ENCODE data around the gene AP5Z1. TPM values are rescaled to one million over a fixed set of nuclear protein-coding genes. Genes with fewer than 3 reads are reported as not detected.

AP5Z1 gene
- total RNA-seq, 1 donor: 40.2 TPM

DNA sequence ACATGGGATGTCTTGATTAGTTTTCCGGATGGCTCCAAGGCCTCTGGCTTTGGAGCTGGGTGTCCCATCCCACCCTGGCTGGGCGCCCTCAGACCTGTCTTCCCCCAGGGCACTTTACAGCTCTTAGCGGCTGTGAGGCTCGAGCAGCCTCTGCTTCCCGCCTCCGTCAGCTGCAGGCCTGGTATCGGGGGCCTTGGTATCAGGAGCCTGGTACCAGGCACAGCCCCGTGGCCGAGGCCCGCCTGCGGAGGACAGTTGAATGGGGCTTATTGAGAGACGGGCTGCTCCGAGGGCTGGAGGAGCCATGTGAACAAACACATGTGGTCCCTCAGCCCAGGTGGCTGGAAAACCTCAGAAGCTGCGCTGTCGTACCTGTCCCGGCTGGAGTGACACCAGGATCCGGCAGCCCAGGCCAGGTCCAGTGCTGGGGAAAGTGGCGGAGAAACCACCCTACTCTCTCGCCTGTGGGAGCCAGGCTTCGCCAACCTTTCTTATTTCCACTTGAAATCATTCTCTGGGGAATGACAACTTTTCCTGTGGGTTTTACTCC is 23.9 kb upstream of the AP5Z1 start:
- H3K4me3 ChIP-seq (ENCODE audit: low read depth, low read length): no peak overlapping the region
- DNase-seq (ENCODE audit: low read depth): no peak
- TF ChIP-seq, protein P1, sequence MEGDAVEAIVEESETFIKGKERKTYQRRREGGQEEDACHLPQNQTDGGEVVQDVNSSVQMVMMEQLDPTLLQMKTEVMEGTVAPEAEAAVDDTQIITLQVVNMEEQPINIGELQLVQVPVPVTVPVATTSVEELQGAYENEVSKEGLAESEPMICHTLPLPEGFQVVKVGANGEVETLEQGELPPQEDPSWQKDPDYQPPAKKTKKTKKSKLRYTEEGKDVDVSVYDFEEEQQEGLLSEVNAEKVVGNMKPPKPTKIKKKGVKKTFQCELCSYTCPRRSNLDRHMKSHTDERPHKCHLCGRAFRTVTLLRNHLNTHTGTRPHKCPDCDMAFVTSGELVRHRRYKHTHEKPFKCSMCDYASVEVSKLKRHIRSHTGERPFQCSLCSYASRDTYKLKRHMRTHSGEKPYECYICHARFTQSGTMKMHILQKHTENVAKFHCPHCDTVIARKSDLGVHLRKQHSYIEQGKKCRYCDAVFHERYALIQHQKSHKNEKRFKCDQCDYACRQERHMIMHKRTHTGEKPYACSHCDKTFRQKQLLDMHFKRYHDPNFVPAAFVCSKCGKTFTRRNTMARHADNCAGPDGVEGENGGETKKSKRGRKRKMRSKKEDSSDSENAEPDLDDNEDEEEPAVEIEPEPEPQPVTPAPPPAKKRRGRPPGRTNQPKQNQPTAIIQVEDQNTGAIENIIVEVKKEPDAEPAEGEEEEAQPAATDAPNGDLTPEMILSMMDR (IDR thresholded peaks at IDR 0.05; ENCODE audit: insufficient read depth, low read depth, low read length): no peak

DNA sequence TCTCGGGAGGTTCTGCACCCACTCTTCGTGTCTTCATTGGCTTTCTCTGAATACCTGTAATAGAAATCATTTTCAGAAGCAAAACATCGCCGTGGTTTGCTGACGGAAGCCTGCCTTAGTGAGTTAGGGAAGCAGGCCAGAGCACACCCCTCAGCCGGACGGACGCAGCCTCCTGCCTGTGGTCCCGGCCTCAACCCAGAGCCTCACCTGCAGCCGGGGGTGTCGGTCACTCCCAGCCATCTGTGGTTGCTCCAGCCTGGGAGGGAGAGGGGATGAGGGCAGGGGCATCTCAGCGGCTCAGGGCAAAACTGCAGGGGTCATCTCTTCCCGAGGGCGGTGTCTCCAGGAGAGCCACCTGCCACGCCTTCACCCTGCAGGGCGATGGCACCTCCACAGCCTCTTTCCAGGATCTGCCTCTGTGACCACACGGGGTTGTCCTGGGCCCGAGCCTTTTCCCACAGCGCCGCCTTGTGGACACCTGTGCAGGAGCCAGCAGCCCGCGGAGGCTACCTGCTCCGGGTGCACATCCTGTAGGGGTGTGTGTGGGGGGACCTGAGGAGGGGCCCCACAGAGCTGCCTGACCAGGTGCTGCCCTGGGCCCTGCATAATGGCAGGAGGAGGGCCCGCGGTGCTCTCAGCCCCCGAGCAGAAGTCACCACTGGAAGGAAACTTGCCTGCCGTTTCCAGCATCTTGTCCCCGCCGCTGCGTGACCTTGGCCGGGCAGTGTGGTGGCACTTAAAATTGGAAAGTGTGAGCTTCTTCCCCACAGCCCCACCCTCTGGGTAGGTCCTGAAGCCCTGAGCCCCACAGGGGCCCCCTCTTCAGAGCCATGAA is 21.6 kb upstream of the AP5Z1 start:
- no peak overlapping the region for H3K4me3 ChIP-seq (ENCODE audit: low read depth, low read length)
- DNase-seq (ENCODE audit: low read depth): peak; percentile 60
- TF ChIP-seq, protein P1 (IDR thresholded peaks at IDR 0.05; ENCODE audit: insufficient read depth, low read depth, low read length): peak; percentile 88

DNA sequence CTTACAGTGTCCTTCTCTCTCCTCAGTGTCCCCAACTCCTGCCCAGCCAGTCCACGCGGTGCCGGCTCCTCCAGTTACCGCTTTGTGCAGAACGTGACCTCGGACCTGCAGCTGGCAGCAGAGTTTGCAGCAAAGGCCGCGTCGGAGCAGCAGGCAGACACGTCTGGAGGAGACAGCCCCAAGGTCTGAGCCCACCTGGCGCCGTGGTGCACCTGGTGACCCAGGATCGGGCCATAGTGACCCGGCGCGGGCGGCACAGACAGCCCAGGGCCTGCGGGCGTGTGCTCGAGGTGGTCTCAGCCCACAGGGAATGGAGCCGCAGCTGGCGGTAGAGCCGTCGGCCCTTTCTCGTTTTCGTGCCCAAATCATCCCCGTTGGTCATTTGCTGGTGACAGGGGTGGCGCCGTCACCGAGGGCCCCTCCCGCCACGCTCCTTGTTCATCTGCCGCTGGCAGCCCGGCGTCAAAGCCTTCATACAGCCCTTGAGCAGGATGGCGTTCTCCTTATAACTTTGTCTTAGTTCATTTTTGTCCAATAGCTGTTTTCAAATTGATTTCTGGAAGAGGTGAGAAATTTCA is 20.9 kb upstream of the AP5Z1 start:
- H3K4me3 ChIP-seq (ENCODE audit: low read depth, low read length): no peak overlapping the region
- DNase-seq (ENCODE audit: low read depth): no peak
- TF ChIP-seq, protein P1 (IDR thresholded peaks at IDR 0.05; ENCODE audit: insufficient read depth, low read depth, low read length): no peak

DNA sequence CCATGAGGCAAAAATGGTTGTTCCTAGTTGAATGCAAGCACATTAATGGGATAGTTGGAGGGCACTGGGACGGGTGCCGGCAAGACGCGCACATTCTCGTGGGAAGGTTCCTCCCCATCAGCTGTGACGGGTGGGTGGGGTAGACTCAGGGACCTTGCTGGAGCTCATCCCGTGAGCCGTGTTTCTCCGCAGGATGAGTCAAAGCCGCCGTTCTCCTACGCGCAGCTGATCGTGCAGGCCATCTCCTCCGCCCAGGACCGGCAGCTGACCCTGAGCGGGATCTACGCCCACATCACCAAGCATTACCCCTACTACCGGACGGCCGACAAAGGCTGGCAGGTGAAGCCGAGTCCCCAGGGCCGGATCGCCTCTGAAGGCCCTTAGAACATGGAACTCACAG is 20.4 kb upstream of the AP5Z1 start:
- TF ChIP-seq, protein P1 (IDR thresholded peaks at IDR 0.05; ENCODE audit: insufficient read depth, low read depth, low read length): no peak
- DNase-seq (ENCODE audit: low read depth): no peak
- no peak overlapping the region for H3K4me3 ChIP-seq (ENCODE audit: low read depth, low read length)

DNA sequence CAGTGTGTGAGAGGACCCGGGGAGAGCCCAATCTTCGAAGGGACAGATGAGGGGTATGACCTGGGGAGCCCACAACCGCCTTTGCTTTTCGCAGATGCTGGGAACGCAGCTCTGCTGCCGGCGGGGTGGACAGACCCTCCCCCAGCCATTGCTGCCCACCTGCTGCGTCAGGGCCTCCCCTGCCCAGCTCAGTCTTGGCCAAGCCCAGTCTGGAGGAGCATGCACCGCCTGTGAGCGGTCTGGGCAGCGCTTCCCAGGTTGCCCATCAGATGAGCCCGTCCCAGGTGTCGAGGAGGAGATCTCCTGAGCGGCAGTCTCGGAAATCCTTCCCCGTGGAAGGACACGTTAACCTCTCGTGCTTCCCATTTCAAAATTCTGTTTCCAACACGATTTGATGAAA is 17.3 kb upstream of the AP5Z1 start:
- DNase-seq (ENCODE audit: low read depth): no peak
- TF ChIP-seq, protein P1 (IDR thresholded peaks at IDR 0.05; ENCODE audit: insufficient read depth, low read depth, low read length): no peak

DNA sequence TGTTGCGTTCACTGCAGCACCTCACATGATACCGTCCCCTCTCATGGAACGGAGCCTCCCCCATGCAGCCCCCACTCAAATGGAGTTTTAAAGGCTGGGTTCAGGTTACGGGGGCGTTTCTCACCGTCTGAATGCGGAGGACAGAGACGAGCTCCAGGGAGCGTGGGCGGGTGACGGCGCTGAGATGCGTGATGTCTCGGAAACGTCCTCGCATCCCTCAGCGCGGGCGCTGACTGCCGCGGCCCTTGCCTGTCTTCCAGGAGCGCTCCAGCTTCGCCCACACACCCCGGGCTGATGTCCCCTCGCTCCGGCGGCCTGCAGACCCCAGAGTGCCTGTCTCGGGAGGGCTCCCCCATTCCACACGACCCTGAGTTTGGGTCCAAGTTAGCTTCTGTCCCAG is 16.6 kb upstream of the AP5Z1 start:
- H3K4me3 ChIP-seq (ENCODE audit: low read depth, low read length): no peak overlapping the region
- DNase-seq (ENCODE audit: low read depth): no peak
- TF ChIP-seq, protein P1 (IDR thresholded peaks at IDR 0.05; ENCODE audit: insufficient read depth, low read depth, low read length): no peak

More for the DNA sequence above, 17.3 kb upstream of the AP5Z1 start:
- no peak overlapping the region for H3K4me3 ChIP-seq (ENCODE audit: low read depth, low read length)
